DND-41 (cell line): ENCODE measurements around the gene SSR3.

Experiments used
- CTCF ChIP-seq: IDR thresholded peaks from 2 replicates; pipeline ENCODE4 v1.5.1; 2012; ENCODE audit warnings: borderline replicate concordance, low read length, moderate library complexity, mild to moderate bottlenecking; ENCODE audit not compliant: poor library complexity, severe bottlenecking; ENCODE audit errors: extremely low read depth
- EZH2 ChIP-seq: IDR thresholded peaks from 3 replicates; pipeline ENCODE4 v1.6.1; 2012; ENCODE audit warnings: borderline replicate concordance, low read depth, mild to moderate bottlenecking, moderate library complexity, low read length, inconsistent platforms; ENCODE audit not compliant: severe bottlenecking

- TF ChIP-seq CTCF (no peak), EZH2 (no peak)
Measured at GRCh38 chr3:156599089-156599874, 44.4 kb upstream of the SSR3 start.
